Right ventricle myocardium inferior (tissue), 1 donor: ENCODE measurements around the gene RCAN3. TPM values are rescaled to one million over a fixed set of nuclear protein-coding genes. Genes with fewer than 3 reads are reported as not detected.
"Not testable (repeated sequence)": the region's sequence is repeated elsewhere in the genome, so short reads cannot be mapped to it uniquely, and the experiment has no call there.

Experiments
- ATAC-seq: fragments of 200-7000 bp; cut with Tn5 transposase; one replicate; pipeline ENCODE4 v1.9.1; 2020; ENCODE audit warnings: mild to moderate bottlenecking, moderate library complexity
- DNase-seq: peaks from one replicate; pipeline ENCODE4 v3.0.0; 2021; ENCODE audit errors: missing footprints
- intact Hi-C: fragments of 100-400 bp; cut with DNase I; formaldehyde crosslinking; loops from one replicate; pipeline ENCODE4 v1.11.0; 2022
- total RNA-seq: library from RNA; stranded (reverse); fragmentation: NEBNext Ultra II Directional; extraction: Animal tissue kit (Norgen Biotek cat#: 25700); gene quantifications from one replicate; pipeline ENCODE4 v1.2.1, GENCODE V29; 2021
- donor health status: DM: no; HTN: yes; CAD: no; lungs with severe emphysema.

The RCAN3 gene
- total RNA-seq, 1 donor from 2014 or later, result 5.9 TPM

- DNase-seq (no peak), ATAC-seq (no peak)
- intact Hi-C loops, result loop anchor here (2.0 to 5.0 kb wide), 2 partner anchors 65 to 87 kb away; partner anchors contain the start of gene NIPAL3
Measured at GRCh38 chr1:24503870-24504523, 1.4 kb downstream of the RCAN3 start.

GRCh38 chr1:24504560-24504959, 1.9 kb downstream of the RCAN3 start:
- DNase-seq (no peak), ATAC-seq (no peak)
- intact Hi-C loops, result loop anchor here (5.0 kb wide), 1 partner anchor 87 kb away; the partner anchor contains the start of gene NIPAL3

GRCh38 chr1:24505816-24506215, 3.2 kb downstream of the RCAN3 start:
- no peak for DNase-seq
- intact Hi-C loops, result no loop called here
- ATAC-seq, result no peak

GRCh38 chr1:24506691-24507381, 4.2 kb downstream of the RCAN3 start:
- intact Hi-C loops, result no loop called here
- DNase-seq (no peak), ATAC-seq (no peak)

- intact Hi-C loops, result no loop called here
- ATAC-seq (no peak), DNase-seq (no peak)
Measured at GRCh38 chr1:24507405-24507804, 4.8 kb downstream of the RCAN3 start.

GRCh38 chr1:24508911-24509310, 6.3 kb downstream of the RCAN3 start:
- DNase-seq (no peak), ATAC-seq (no peak)
- intact Hi-C loops, result no loop called here

GRCh38 chr1:24513706-24514105, 11.1 kb downstream of the RCAN3 start:
- DNase-seq (no peak), ATAC-seq (no peak)
- intact Hi-C loops, result no loop called here

GRCh38 chr1:24514946-24515345, 12.3 kb downstream of the RCAN3 start:
- ATAC-seq (no peak), DNase-seq (no peak)
- intact Hi-C loops, result no loop called here

- intact Hi-C loops, DNase-seq, ATAC-seq: not testable (repeated sequence)
Measured at GRCh38 chr1:24515671-24516209, 13.1 kb downstream of the RCAN3 start.

- intact Hi-C loops, result no loop called here
- ATAC-seq (no peak), DNase-seq (no peak)
Measured at GRCh38 chr1:24516506-24516905, 13.9 kb downstream of the RCAN3 start.

GRCh38 chr1:24517898-24518297, 15.3 kb downstream of the RCAN3 start:
- DNase-seq (no peak), ATAC-seq (no peak)
- intact Hi-C loops, result no loop called here

GRCh38 chr1:24520282-24520681, 17.6 kb downstream of the RCAN3 start:
- intact Hi-C loops, DNase-seq, ATAC-seq: not testable (repeated sequence)

GRCh38 chr1:24525606-24526005, 23.0 kb downstream of the RCAN3 start:
- intact Hi-C loops, result loop anchor here (2.0 kb wide), 1 partner anchor 111 kb away; the partner anchor contains the start of gene NIPAL3
- ATAC-seq, result no peak
- DNase-seq, result no peak

GRCh38 chr1:24526045-24526444, 23.4 kb downstream of the RCAN3 start:
- intact Hi-C loops, result loop anchor here (2.0 kb wide), 1 partner anchor 111 kb away; the partner anchor contains the start of gene NIPAL3
- no peak for DNase-seq
- ATAC-seq, result no peak

GRCh38 chr1:24526940-24527542, 24.4 kb downstream of the RCAN3 start:
- intact Hi-C loops, result loop anchor here (2.0 kb wide), 1 partner anchor 112 kb away; the partner anchor contains the start of gene NIPAL3
- no peak for ATAC-seq

GRCh38 chr1:24528744-24529143, 26.1 kb downstream of the RCAN3 start:
- intact Hi-C loops, result no loop called here
- ATAC-seq, result no peak
- no peak for DNase-seq

More at GRCh38 chr1:24526940-24527542, 24.4 kb downstream of the RCAN3 start:
- no peak for DNase-seq

GRCh38 chr1:24529292-24529691, 26.7 kb downstream of the RCAN3 start:
- intact Hi-C loops, ATAC-seq, DNase-seq: not testable (repeated sequence)

- ATAC-seq (no peak), DNase-seq (no peak)
- intact Hi-C loops, result no loop called here
Measured at GRCh38 chr1:24535021-24535424, 32.4 kb downstream of the RCAN3 start.

GRCh38 chr1:24535778-24536177, 33.1 kb downstream of the RCAN3 start:
- ATAC-seq, result no peak
- intact Hi-C loops, result no loop called here
- no peak for DNase-seq
